SU-DHL-6 (cell line): Measurements from ENCODE around the gene ITPA.

Source experiments
- CTCF ChIP-seq: fragments of 200-600 bp; sonication (generic); IDR thresholded peaks from one replicate; pipeline ENCODE4 v1.5.1; 2017; ENCODE audit warnings: antibody characterized with exemption, mild to moderate bottlenecking, low read length, moderate library complexity; ENCODE audit not compliant: insufficient read depth, poor library complexity, severe bottlenecking
- EZH2phosphoT487 ChIP-seq: fragments of 200-600 bp; sonication (generic), shearing (Covaris generic); conservative IDR thresholded peaks from 2 replicates; pipeline ENCODE4 v1.6.1; 2018; ENCODE audit warnings: mild to moderate bottlenecking, antibody characterized with exemption, low read length, moderate library complexity, mixed read lengths

- no peak for TF ChIP-seq CTCF
- TF ChIP-seq EZH2phosphoT487: no peak
These were observed 53.3 kb downstream of the ITPA start for GRCh38 chr20:3262566-3262965.
